H1 (cell line): Measurements from ENCODE around the gene AP1S1. TPM values are rescaled to one million over a fixed set of nuclear protein-coding genes. Genes with fewer than 3 reads are reported as not detected.

Experiments
- CTCF ChIA-PET: fragments of 300-600 bp; sonication (Branson Sonifier 250); formaldehyde crosslinking; loops from one replicate; lab custom pipeline; 2021; ENCODE audit not compliant: partially characterized antibody; lab: Charles Lee
- POLR2A ChIA-PET: fragments of 300-600 bp; sonication (Branson Sonifier 250); formaldehyde crosslinking; loops from one replicate; lab custom pipeline; 2021; ENCODE audit warnings: inconsistent platforms; ENCODE audit not compliant: partially characterized antibody; lab: Charles Lee
- DNase-seq, 2 experiments: peaks; one replicate each; pipeline versions ENCODE4 v3.0.0 to v3.0.0-alpha.2; 2010 to 2022; ENCODE audit warnings: low spot score in 2 of 2, low read depth in 1 of 2, mixed read lengths in 1 of 2
- FAIRE-seq: peaks from 2 replicates; lab custom pipeline; 2011; peaks lifted over from hg19 to GRCh38; lab: Jason Lieb, UNC
- H2AFZ ChIP-seq: 2 replicates; pipeline ENCODE4 v1.8.1; 2012; ENCODE audit warnings: low read length, inconsistent platforms
- H2AK5ac ChIP-seq: 2 replicates; pipeline ENCODE4 v1.6.1; 2013; ENCODE audit warnings: low read depth, low read length
- H2BK120ac ChIP-seq: replicated peaks from 2 replicates; pipeline ENCODE3; 2013; ENCODE audit warnings: low read depth, low read length, inconsistent platforms
- H2BK12ac ChIP-seq: 2 replicates; pipeline ENCODE4 v1.6.1; 2013; ENCODE audit warnings: low read depth, low read length
- H2BK15ac ChIP-seq: 2 replicates; pipeline ENCODE4 v1.6.1; 2013; ENCODE audit warnings: low read length
- H2BK20ac ChIP-seq: 2 replicates; pipeline ENCODE4 v1.6.1; 2013; ENCODE audit warnings: low read length
- H2BK5ac ChIP-seq: 2 replicates; pipeline ENCODE4 v1.6.1; 2013; ENCODE audit warnings: low read depth, low read length
- H3K14ac ChIP-seq: 2 replicates; pipeline ENCODE4 v1.6.1; 2013; ENCODE audit warnings: inconsistent platforms; ENCODE audit not compliant: insufficient read length
- H3K18ac ChIP-seq: 2 replicates; pipeline ENCODE4 v1.6.1; 2013; ENCODE audit warnings: low read length; ENCODE audit errors: extremely low read depth
- H3K23ac ChIP-seq: 2 replicates; pipeline ENCODE4 v1.6.1; 2013; ENCODE audit warnings: inconsistent platforms; ENCODE audit not compliant: insufficient read length
- H3K23me2 ChIP-seq: 2 replicates; pipeline ENCODE4 v1.6.1; 2013; ENCODE audit warnings: low read depth, low read length
- H3K27ac ChIP-seq: 2 replicates; pipeline ENCODE4 v1.6.1; 2011; ENCODE audit warnings: low read depth, low read length, inconsistent platforms
- H3K27me3 ChIP-seq, 4 experiments: replicated peaks in 1 of 4; 1 replicate in 1 of 4; 2 replicates in 3 of 4; pipeline versions ENCODE4 v1.6.1 to v1.8.1; 2011 to 2013; ENCODE audit warnings: low read length in 3 of 4, mild to moderate bottlenecking in 3 of 4, inconsistent platforms in 2 of 4, mixed read lengths in 2 of 4, moderate library complexity in 1 of 4; ENCODE audit not compliant: control insufficient read depth in 3 of 4, insufficient read depth in 3 of 4; ENCODE audit errors: extremely low read depth in 1 of 4
- H3K36me3 ChIP-seq, 4 experiments: 2 replicates each; pipeline versions ENCODE4 v1.6.1 to v1.8.1; 2011 to 2013; ENCODE audit warnings: mild to moderate bottlenecking in 4 of 4, low read length in 3 of 4, moderate library complexity in 2 of 4, control low read depth in 1 of 4, inconsistent platforms in 1 of 4; ENCODE audit not compliant: insufficient read depth in 4 of 4, control insufficient read depth in 2 of 4
- H3K4ac ChIP-seq: replicated peaks from 2 replicates; pipeline ENCODE3; 2013; ENCODE audit warnings: low read length, low read depth, mixed read lengths, inconsistent platforms; ENCODE audit not compliant: insufficient read length
- H3K4me1 ChIP-seq, 4 experiments: replicated peaks in 1 of 4; 1 replicate in 1 of 4; 2 replicates in 3 of 4; pipeline versions ENCODE4 v1.6.1 to v1.8.1; 2011 to 2013; ENCODE audit warnings: low read length in 3 of 4, inconsistent platforms in 2 of 4, mixed read lengths in 1 of 4; ENCODE audit not compliant: insufficient read depth in 4 of 4, control insufficient read depth in 3 of 4
- H3K4me2 ChIP-seq, 2 experiments: 2 replicates each; pipeline versions ENCODE4 v1.6.1 to v1.8.1; 2011 to 2013; ENCODE audit warnings: low read depth in 2 of 2, low read length in 2 of 2, control low read depth in 1 of 2, inconsistent platforms in 1 of 2, mild to moderate bottlenecking in 1 of 2; ENCODE audit not compliant: insufficient read depth in 1 of 2
- H3K4me3 ChIP-seq, 4 experiments: fragments of 200-600, 300-600 bp in 1 of 4; sonication (generic), shearing (Covaris generic), sonication (Bioruptor Twin) in 1 of 4; 2 replicates each; pipeline versions ENCODE4 v1.5.1 to v1.8.1; 2011 to 2016; ENCODE audit warnings: low read length in 4 of 4, low read depth in 3 of 4, control low read depth in 2 of 4, inconsistent platforms in 2 of 4, mild to moderate bottlenecking in 2 of 4, mixed read lengths in 1 of 4, moderate library complexity in 1 of 4; ENCODE audit not compliant: insufficient read depth in 2 of 4; ENCODE audit errors: extremely low read depth in 1 of 4
- H3K56ac ChIP-seq: replicated peaks from 2 replicates; pipeline ENCODE3; 2013; ENCODE audit warnings: low read depth, mild to moderate bottlenecking, mixed read lengths, low read length, inconsistent platforms; ENCODE audit not compliant: insufficient read length
- H3K79me1 ChIP-seq: 2 replicates; pipeline ENCODE4 v1.6.1; 2013; ENCODE audit warnings: low read depth, low read length, control low read depth
- H3K79me2 ChIP-seq, 2 experiments: 2 replicates each; pipeline versions ENCODE4 v1.6.1 to v1.8.1; 2012 to 2013; ENCODE audit warnings: low read length in 2 of 2, mild to moderate bottlenecking in 2 of 2, inconsistent platforms in 1 of 2; ENCODE audit not compliant: insufficient read depth in 2 of 2, control insufficient read depth in 1 of 2
- H3K9ac ChIP-seq, 4 experiments: replicated peaks in 1 of 4; 1 replicate in 1 of 4; 2 replicates in 3 of 4; pipeline versions ENCODE4 v1.6.1 to v1.8.1; 2011 to 2013; ENCODE audit warnings: low read depth in 3 of 4, low read length in 3 of 4, control low read depth in 2 of 4, mild to moderate bottlenecking in 2 of 4, moderate library complexity in 2 of 4, inconsistent platforms in 1 of 4; ENCODE audit errors: extremely low read depth in 1 of 4
- H3K9me3 ChIP-seq, 2 experiments: 2 replicates each; pipeline versions ENCODE4 v1.6.1 to v1.8.1; 2012 to 2013; ENCODE audit warnings: mild to moderate bottlenecking in 2 of 2, moderate library complexity in 2 of 2, control low read depth in 1 of 2, inconsistent platforms in 1 of 2, low read depth in 1 of 2, low read length in 1 of 2, mixed read lengths in 1 of 2; ENCODE audit not compliant: insufficient read depth in 2 of 2
- H4K20me1 ChIP-seq, 2 experiments: replicated peaks in 1 of 2; 2 replicates each; pipeline versions ENCODE3 to v1.8.1; 2011 to 2013; ENCODE audit warnings: inconsistent platforms in 2 of 2, low read length in 2 of 2, mild to moderate bottlenecking in 1 of 2; ENCODE audit not compliant: insufficient read depth in 2 of 2, control insufficient read depth in 1 of 2
- H4K5ac ChIP-seq: 2 replicates; pipeline ENCODE4 v1.6.1; 2013; ENCODE audit warnings: low read length, low read depth, mixed read lengths, inconsistent platforms; ENCODE audit not compliant: insufficient read length
- H4K8ac ChIP-seq: 2 replicates; pipeline ENCODE4 v1.8.0; 2013; ENCODE audit warnings: mild to moderate bottlenecking, moderate library complexity, low read length, inconsistent platforms; ENCODE audit not compliant: insufficient read depth; ENCODE audit errors: extremely low read depth
- H4K91ac ChIP-seq: replicated peaks from 2 replicates; pipeline ENCODE3; 2013; ENCODE audit warnings: low read length, mixed read lengths, inconsistent platforms; ENCODE audit not compliant: insufficient read length
- CEBPB ChIP-seq: IDR thresholded peaks from 2 replicates; pipeline ENCODE4 v1.6.1; 2012; ENCODE audit warnings: low read depth, low read length
- EP300 ChIP-seq, 2 experiments: IDR thresholded peaks; 1 replicate in 1 of 2; 2 replicates in 1 of 2; pipeline ENCODE4 v1.6.1; 2011 to 2012; ENCODE audit warnings: low read depth in 2 of 2, low read length in 2 of 2, mild to moderate bottlenecking in 2 of 2, borderline replicate concordance in 1 of 2, inconsistent platforms in 1 of 2, moderate library complexity in 1 of 2
- GTF2F1 ChIP-seq: IDR thresholded peaks from 2 replicates; pipeline ENCODE4 v1.6.1; 2012; ENCODE audit warnings: low read depth, low read length, improper control_type of control experiment, borderline replicate concordance
- JUN ChIP-seq: IDR thresholded peaks from 2 replicates; pipeline ENCODE4 v1.6.1; 2011; ENCODE audit warnings: low read depth, mild to moderate bottlenecking, improper control_type of control experiment, low read length
- NANOG ChIP-seq: IDR thresholded peaks from 2 replicates; pipeline ENCODE4 v1.6.1; 2011; ENCODE audit warnings: low read length, low read depth, mild to moderate bottlenecking, inconsistent platforms; ENCODE audit not compliant: insufficient read depth, poor library complexity, severe bottlenecking
- POU5F1 ChIP-seq: IDR thresholded peaks from 2 replicates; pipeline ENCODE4 v1.6.1; 2011; ENCODE audit warnings: low read depth, mild to moderate bottlenecking, low read length, moderate library complexity
- RFX5 ChIP-seq: IDR thresholded peaks from 2 replicates; pipeline ENCODE4 v1.6.1; 2011; ENCODE audit warnings: low read depth, low read length, improper control_type of control experiment, borderline replicate concordance
- SUZ12 ChIP-seq: fragments of 200-600 bp; sonication (generic); IDR thresholded peaks from 2 replicates; pipeline ENCODE4 v1.6.1; 2012; ENCODE audit warnings: mild to moderate bottlenecking, inconsistent platforms, low read length, moderate library complexity, mixed read lengths
- TAF1 ChIP-seq: IDR thresholded peaks from 2 replicates; pipeline ENCODE4 v1.6.1; 2011; ENCODE audit warnings: mild to moderate bottlenecking, low read depth, low read length
- ZNF274 ChIP-seq: IDR thresholded peaks from 2 replicates; pipeline ENCODE4 v1.7.0; 2012; ENCODE audit warnings: low read length, borderline replicate concordance; ENCODE audit errors: extremely low read depth
- WGBS, 2 experiments: shearing (Covaris generic) in 1 of 2; methylation state at CpG; one replicate each; pipeline versions ENCODE4 v1.1.6 to v1.1.7; 2013 to 2015; ENCODE audit warnings: low lambda C conversion rate in 2 of 2, mixed read lengths in 2 of 2, inconsistent platforms in 1 of 2, low coverage in 1 of 2, missing lambda C conversion rate in 1 of 2; ENCODE audit not compliant: insufficient replicate concordance in 2 of 2, insufficient coverage in 1 of 2, insufficient read length in 1 of 2; ENCODE audit errors: extremely low coverage in 1 of 2, missing lambda C conversion rate in 1 of 2; 5-methylcytosine and 5-hydroxymethylcytosine counted together
- polyA plus RNA-seq, 7 experiments: library from polyadenylated mRNA; depleted of rRNA in 3 of 7; stranded (reverse) in 5 of 7; unstranded in 2 of 7; fragments of >200 nt in 5 of 7; fragments of 200-250 nt in 2 of 7; gene quantifications; 1 replicate in 5 of 7; 2 replicates in 1 of 7; 4 replicates in 1 of 7; pipeline versions ENCODE4 v1.2.1 to v1.2.3, GENCODE V29; 2011 to 2013; ENCODE audit warnings: missing spikeins in 2 of 7, mixed read lengths in 2 of 7
- total RNA-seq: library from RNA; stranded (reverse); fragmentation: NEBNext Ultra II Directional; extraction: Animal tissue kit (Norgen Biotek cat#: 25700); gene quantifications from 2 replicates; pipeline ENCODE4 v1.2.1, GENCODE V29; 2021
- TF ChIP-seq, protein P1 (sequence below): IDR thresholded peaks from 2 replicates; pipeline ENCODE4 v1.6.1; 2011; ENCODE audit warnings: low read length, improper control_type of control experiment
- TF ChIP-seq, protein P2 (sequence below): IDR thresholded peaks from 2 replicates; pipeline ENCODE4 v1.6.1; 2012; ENCODE audit warnings: inconsistent platforms

Gene AP1S1
- total and polyA plus RNA-seq, 2 of the 8 experiments (the other 6 are each of a cell fraction or from before 2014, with no cell fraction given), result 56.1 to 59.3 TPM

DNA sequence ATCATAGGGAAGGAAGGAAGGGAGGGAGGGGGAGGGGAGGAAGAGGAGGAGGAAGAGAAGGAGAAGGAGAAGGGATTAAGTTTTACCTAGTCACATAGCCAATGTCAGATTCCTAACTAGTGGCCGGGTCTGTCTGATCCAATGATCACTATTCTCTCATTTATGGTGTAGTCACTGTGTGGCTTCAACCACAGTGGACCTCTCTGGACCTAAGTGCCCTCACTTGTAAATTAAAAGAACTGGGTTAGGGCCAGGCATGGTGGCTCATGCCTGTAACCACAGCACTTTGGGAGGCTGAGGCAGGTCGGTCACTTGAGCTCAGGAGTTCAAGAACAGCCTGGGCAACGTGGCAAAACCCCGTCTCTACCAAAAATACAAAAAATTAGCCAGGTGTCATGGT, 34.0 kb upstream of the AP1S1 start:
- no peak overlapping the region for H3K14ac ChIP-seq
- H2BK120ac ChIP-seq, result no peak overlapping the region
- no peak overlapping the region for H4K5ac ChIP-seq
- no peaks in the 10 kb centered on the region for H3K9me3 ChIP-seq
- H2AK5ac ChIP-seq, result no peak overlapping the region
- no peak overlapping the region for H3K27ac ChIP-seq
- no peaks in the 10 kb centered on the region for H3K27me3 ChIP-seq
- no peaks in the 10 kb centered on the region for H3K36me3 ChIP-seq
- no peak overlapping the region for H3K56ac ChIP-seq
- POLR2A ChIA-PET, result interaction anchor here (1.2 kb wide), 1 partner anchor 36 kb away, joined by 3 read pairs; the partner anchor contains the start of gene TRIM56
- H3K23me2 ChIP-seq, result no peaks in the 10 kb centered on the region
- H2BK5ac ChIP-seq, result no peak overlapping the region
- H3K79me1 ChIP-seq, result no peaks in the 10 kb centered on the region
- DNase-seq, result no peak
- H4K20me1 ChIP-seq, result no peaks in the 10 kb centered on the region
- no peak for FAIRE-seq
- H3K9ac ChIP-seq, result no peak overlapping the region
- no peak overlapping the region for H3K4me3 ChIP-seq
- H3K18ac ChIP-seq, result no peak overlapping the region
- WGBS, 2 experiments, result 92% methylated on average over 4 of the region's 4 CpGs; no CpG with 5 or more reads in 1 of the 2 experiments
- H3K4me2 ChIP-seq, result no peak overlapping the region
- H2BK20ac ChIP-seq, result peak overlapping the region; percentile 90; the same call in 1 of the 2 replicates
- no peak overlapping the region for H2AFZ ChIP-seq
- CTCF ChIA-PET, result interaction anchor here (1.0 to 1.9 kb wide), 4 partner anchors 16 to 35 kb away, joined by 3 to 5 read pairs (median 3); no protein-coding TSS in a partner anchor
- peaks cover 3 to 8% (median 6%) of the 10 kb centered on the region in 4 experiments; a peak in 6 of 7 replicates for H3K4me1 ChIP-seq
- H4K8ac ChIP-seq, result no peak overlapping the region
- H3K79me2 ChIP-seq, result no peaks in the 10 kb centered on the region
- no peak overlapping the region for H3K4ac ChIP-seq
- no peak overlapping the region for H2BK12ac ChIP-seq
- H2BK15ac ChIP-seq, result no peak overlapping the region
- H4K91ac ChIP-seq, result no peak overlapping the region
- no peak overlapping the region for H3K23ac ChIP-seq
- no peak for TF ChIP-seq SUZ12
- no peak for TF ChIP-seq NANOG
- no peak for TF ChIP-seq TAF1
- TF ChIP-seq JUN, result no peak
- TF ChIP-seq ZNF274, result no peak
- TF ChIP-seq GTF2F1, result no peak
- TF ChIP-seq RFX5, result no peak
- TF ChIP-seq EP300 (IDR thresholded peaks at IDR 0.05; ENCODE audit: borderline replicate concordance in 1 of 2, low read depth in 2 of 2, low read length in 2 of 2), result no peak
- TF ChIP-seq, protein P1, sequence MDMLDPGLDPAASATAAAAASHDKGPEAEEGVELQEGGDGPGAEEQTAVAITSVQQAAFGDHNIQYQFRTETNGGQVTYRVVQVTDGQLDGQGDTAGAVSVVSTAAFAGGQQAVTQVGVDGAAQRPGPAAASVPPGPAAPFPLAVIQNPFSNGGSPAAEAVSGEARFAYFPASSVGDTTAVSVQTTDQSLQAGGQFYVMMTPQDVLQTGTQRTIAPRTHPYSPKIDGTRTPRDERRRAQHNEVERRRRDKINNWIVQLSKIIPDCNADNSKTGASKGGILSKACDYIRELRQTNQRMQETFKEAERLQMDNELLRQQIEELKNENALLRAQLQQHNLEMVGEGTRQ, result no peak
- TF ChIP-seq, protein P2, sequence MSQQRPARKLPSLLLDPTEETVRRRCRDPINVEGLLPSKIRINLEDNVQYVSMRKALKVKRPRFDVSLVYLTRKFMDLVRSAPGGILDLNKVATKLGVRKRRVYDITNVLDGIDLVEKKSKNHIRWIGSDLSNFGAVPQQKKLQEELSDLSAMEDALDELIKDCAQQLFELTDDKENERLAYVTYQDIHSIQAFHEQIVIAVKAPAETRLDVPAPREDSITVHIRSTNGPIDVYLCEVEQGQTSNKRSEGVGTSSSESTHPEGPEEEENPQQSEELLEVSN, result no peak
- no peak for TF ChIP-seq POU5F1
- TF ChIP-seq CEBPB, result no peak
